ENCODE results near the gene SH3BP5L.

- TF ChIP-seq POLR2A (IDR thresholded peaks at IDR 0.05) (no peak), CTCF (IDR thresholded peaks at IDR 0.05) (no peak), POLR2AphosphoS5 (IDR thresholded peaks at IDR 0.05) (no peak)
These were observed 46.8 kb downstream of the SH3BP5L start for GRCh38 chr1:248778906-248779305.

Measured in breast epithelium (tissue), 3 donors.